DOHH2 (cell line): ENCODE data around the gene LMO3.

Experiments
- CTCF ChIP-seq: fragments of 200-600 bp; sonication (generic); IDR thresholded peaks from one replicate; pipeline ENCODE4 v1.5.1; 2014; ENCODE audit warnings: antibody characterized with exemption, mild to moderate bottlenecking, low read depth, low read length; ENCODE audit not compliant: poor library complexity, severe bottlenecking
- EZH2phosphoT487 ChIP-seq: fragments of 200-600 bp; sonication (generic); IDR thresholded peaks from 2 replicates; pipeline ENCODE4 v1.6.1; 2017; ENCODE audit warnings: borderline replicate concordance, mild to moderate bottlenecking, antibody characterized with exemption, low read length, moderate library complexity, mixed read lengths

DNA sequence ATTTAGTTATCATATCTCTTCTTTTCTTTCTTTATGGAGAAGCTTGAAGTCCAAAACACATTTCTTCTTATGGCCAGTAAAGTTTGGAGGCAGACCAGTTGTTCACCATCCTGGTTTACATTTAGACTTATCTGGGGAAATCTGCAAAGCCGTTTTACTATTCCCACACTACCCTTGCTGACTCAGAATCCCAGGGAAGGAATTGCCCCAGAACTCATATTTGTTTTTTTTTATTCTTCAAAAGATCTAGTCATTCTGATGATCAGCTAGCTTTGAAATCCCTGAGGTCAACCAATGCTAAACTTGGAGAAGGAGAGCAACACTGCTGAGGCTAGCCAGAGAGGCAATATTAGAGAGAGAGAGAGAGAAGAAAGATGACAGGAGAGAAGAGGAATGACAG is 12.3 kb upstream of the LMO3 start:
- TF ChIP-seq CTCF: no peak
- no peak for TF ChIP-seq EZH2phosphoT487
